Measurements from ENCODE around the gene PPFIA3. TPM values are rescaled to one million over a fixed set of nuclear protein-coding genes. Genes with fewer than 3 reads are reported as not detected.
"Not testable (repeated sequence)": the region's sequence is repeated elsewhere in the genome, so short reads cannot be mapped to it uniquely, and the experiment has no call there.

The PPFIA3 gene
- total RNA-seq, 1 experiment from 2014 or later, result 27.3 TPM

GRCh38 chr19:49182010-49182847 is 62.9 kb downstream of the PPFIA3 start:
- H3K4me1 Mint-ChIP-seq; DNase-seq (ENCODE audit: low spot score); ATAC-seq; H3K27ac Mint-ChIP-seq; H3K4me3 Mint-ChIP-seq; H3K27me3 Mint-ChIP-seq (ENCODE audit: low read depth): not testable (repeated sequence)
- ChIA-PET CTCF (interaction anchor here (0.7 kb wide), 1 partner anchor 189 kb away, joined by 3 read pairs; the partner anchor contains the start of gene RUVBL2), POLR2A (interaction anchor here (0.7 kb wide), 1 partner anchor 75 kb away, joined by 3 read pairs; no protein-coding TSS in a partner anchor)
- Mint-ChIP-seq H3K9me3 (peaks cover 15% of the 10 kb centered on the region), H3K36me3 (peaks cover 10% of the 10 kb centered on the region)

DNA sequence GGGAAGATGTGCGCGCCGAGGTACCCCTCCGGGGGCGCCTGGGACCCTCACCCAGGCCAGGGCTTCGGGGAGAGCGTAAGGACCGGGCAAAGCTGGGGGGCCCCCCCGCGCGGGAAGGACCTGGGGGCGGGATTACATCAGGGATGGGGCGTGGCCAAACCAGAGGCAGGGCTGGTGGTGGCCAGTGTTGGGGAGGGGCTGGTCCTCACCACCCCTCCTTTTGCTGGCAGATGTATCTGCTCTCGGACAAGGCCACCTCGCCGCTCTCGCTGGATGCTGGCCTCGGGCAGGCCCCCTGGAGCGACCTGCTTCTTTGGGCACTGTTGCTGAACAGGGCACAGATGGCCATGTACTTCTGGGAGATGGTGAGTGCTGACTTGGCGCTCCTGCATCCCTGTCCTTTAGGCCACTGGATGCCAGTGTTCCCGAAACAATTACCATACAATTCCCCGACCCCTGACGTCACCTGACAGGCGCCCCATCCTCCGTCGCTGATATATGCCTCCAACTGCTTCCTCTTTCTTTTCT is 63.6 kb downstream of the PPFIA3 start:
- DNase-seq (ENCODE audit: low spot score) (no peak), ATAC-seq (no peak)
- ChIA-PET POLR2A (no interaction called here), CTCF (interaction anchor here (0.7 to 1.5 kb wide), 2 partner anchors 16 to 189 kb away, joined by 3 to 8 read pairs; partner anchors contain the start of gene RUVBL2)
- Mint-ChIP-seq H3K27me3 (ENCODE audit: low read depth) (0 out of 2 replicates have a peak, but pooled peaks cover 3% of the 10 kb centered on the region), H3K36me3 (peaks cover 10% of the 10 kb centered on the region), H3K27ac (no peak overlapping the region), H3K4me3 (no peak overlapping the region), H3K4me1 (no peaks in the 10 kb centered on the region), H3K9me3 (peaks cover 15% of the 10 kb centered on the region)
- no peak for TF ChIP-seq SP1 (CRISPR knock-in tag; conservative IDR thresholded peaks at IDR 0.05)
- no peak for TF ChIP-seq ZSCAN18 (CRISPR knock-in tag; IDR thresholded peaks at IDR 0.05)
- TF ChIP-seq OVOL2 (CRISPR knock-in tag; IDR thresholded peaks at IDR 0.05; ENCODE audit: borderline replicate concordance), result no peak
- no peak for TF ChIP-seq NR2C2 (CRISPR knock-in tag; IDR thresholded peaks at IDR 0.05)
- no peak for TF ChIP-seq MXD4 (CRISPR knock-in tag; IDR thresholded peaks at IDR 0.05; ENCODE audit: borderline replicate concordance)
- TF ChIP-seq KAT7 (CRISPR knock-in tag; IDR thresholded peaks at IDR 0.05; ENCODE audit: borderline replicate concordance), result no peak
- TF ChIP-seq TP53 (CRISPR knock-in tag; IDR thresholded peaks at IDR 0.05), result no peak
- TF ChIP-seq, protein P1, sequence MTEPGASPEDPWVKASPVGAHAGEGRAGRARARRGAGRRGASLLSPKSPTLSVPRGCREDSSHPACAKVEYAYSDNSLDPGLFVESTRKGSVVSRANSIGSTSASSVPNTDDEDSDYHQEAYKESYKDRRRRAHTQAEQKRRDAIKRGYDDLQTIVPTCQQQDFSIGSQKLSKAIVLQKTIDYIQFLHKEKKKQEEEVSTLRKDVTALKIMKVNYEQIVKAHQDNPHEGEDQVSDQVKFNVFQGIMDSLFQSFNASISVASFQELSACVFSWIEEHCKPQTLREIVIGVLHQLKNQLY (CRISPR knock-in tag; IDR thresholded peaks at IDR 0.05), result no peak
- TF ChIP-seq, protein P2, sequence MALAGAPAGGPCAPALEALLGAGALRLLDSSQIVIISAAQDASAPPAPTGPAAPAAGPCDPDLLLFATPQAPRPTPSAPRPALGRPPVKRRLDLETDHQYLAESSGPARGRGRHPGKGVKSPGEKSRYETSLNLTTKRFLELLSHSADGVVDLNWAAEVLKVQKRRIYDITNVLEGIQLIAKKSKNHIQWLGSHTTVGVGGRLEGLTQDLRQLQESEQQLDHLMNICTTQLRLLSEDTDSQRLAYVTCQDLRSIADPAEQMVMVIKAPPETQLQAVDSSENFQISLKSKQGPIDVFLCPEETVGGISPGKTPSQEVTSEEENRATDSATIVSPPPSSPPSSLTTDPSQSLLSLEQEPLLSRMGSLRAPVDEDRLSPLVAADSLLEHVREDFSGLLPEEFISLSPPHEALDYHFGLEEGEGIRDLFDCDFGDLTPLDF (CRISPR knock-in tag; IDR thresholded peaks at IDR 0.05), result no peak
- TF ChIP-seq IRF2 (CRISPR knock-in tag; IDR thresholded peaks at IDR 0.05; ENCODE audit: borderline replicate concordance, low read depth), result no peak
- TF ChIP-seq JUN (CRISPR knock-in tag; IDR thresholded peaks at IDR 0.05), result no peak
- no peak for TF ChIP-seq ZNF396 (CRISPR knock-in tag; IDR thresholded peaks at IDR 0.05; ENCODE audit: borderline replicate concordance)
- TF ChIP-seq, protein P3, sequence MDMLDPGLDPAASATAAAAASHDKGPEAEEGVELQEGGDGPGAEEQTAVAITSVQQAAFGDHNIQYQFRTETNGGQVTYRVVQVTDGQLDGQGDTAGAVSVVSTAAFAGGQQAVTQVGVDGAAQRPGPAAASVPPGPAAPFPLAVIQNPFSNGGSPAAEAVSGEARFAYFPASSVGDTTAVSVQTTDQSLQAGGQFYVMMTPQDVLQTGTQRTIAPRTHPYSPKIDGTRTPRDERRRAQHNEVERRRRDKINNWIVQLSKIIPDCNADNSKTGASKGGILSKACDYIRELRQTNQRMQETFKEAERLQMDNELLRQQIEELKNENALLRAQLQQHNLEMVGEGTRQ (CRISPR knock-in tag; IDR thresholded peaks at IDR 0.05), result no peak
- no peak for TF ChIP-seq TEAD1 (CRISPR knock-in tag; IDR thresholded peaks at IDR 0.05)
- TF ChIP-seq, protein P4, sequence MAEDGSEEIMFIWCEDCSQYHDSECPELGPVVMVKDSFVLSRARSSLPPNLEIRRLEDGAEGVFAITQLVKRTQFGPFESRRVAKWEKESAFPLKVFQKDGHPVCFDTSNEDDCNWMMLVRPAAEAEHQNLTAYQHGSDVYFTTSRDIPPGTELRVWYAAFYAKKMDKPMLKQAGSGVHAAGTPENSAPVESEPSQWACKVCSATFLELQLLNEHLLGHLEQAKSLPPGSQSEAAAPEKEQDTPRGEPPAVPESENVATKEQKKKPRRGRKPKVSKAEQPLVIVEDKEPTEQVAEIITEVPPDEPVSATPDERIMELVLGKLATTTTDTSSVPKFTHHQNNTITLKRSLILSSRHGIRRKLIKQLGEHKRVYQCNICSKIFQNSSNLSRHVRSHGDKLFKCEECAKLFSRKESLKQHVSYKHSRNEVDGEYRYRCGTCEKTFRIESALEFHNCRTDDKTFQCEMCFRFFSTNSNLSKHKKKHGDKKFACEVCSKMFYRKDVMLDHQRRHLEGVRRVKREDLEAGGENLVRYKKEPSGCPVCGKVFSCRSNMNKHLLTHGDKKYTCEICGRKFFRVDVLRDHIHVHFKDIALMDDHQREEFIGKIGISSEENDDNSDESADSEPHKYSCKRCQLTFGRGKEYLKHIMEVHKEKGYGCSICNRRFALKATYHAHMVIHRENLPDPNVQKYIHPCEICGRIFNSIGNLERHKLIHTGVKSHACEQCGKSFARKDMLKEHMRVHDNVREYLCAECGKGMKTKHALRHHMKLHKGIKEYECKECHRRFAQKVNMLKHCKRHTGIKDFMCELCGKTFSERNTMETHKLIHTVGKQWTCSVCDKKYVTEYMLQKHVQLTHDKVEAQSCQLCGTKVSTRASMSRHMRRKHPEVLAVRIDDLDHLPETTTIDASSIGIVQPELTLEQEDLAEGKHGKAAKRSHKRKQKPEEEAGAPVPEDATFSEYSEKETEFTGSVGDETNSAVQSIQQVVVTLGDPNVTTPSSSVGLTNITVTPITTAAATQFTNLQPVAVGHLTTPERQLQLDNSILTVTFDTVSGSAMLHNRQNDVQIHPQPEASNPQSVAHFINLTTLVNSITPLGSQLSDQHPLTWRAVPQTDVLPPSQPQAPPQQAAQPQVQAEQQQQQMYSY (CRISPR knock-in tag; IDR thresholded peaks at IDR 0.05), result no peak
- no peak for TF ChIP-seq ZNF263 (CRISPR knock-in tag; IDR thresholded peaks at IDR 0.05; ENCODE audit: low read depth)
- TF ChIP-seq, protein P5, sequence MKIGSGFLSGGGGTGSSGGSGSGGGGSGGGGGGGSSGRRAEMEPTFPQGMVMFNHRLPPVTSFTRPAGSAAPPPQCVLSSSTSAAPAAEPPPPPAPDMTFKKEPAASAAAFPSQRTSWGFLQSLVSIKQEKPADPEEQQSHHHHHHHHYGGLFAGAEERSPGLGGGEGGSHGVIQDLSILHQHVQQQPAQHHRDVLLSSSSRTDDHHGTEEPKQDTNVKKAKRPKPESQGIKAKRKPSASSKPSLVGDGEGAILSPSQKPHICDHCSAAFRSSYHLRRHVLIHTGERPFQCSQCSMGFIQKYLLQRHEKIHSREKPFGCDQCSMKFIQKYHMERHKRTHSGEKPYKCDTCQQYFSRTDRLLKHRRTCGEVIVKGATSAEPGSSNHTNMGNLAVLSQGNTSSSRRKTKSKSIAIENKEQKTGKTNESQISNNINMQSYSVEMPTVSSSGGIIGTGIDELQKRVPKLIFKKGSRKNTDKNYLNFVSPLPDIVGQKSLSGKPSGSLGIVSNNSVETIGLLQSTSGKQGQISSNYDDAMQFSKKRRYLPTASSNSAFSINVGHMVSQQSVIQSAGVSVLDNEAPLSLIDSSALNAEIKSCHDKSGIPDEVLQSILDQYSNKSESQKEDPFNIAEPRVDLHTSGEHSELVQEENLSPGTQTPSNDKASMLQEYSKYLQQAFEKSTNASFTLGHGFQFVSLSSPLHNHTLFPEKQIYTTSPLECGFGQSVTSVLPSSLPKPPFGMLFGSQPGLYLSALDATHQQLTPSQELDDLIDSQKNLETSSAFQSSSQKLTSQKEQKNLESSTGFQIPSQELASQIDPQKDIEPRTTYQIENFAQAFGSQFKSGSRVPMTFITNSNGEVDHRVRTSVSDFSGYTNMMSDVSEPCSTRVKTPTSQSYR (CRISPR knock-in tag; IDR thresholded peaks at IDR 0.05), result no peak
- TF ChIP-seq SMAD4 (CRISPR knock-in tag; IDR thresholded peaks at IDR 0.05), result no peak
- no peak for TF ChIP-seq STAT6 (CRISPR knock-in tag; conservative IDR thresholded peaks at IDR 0.05; ENCODE audit: low read depth)
